ENCODE measurements around the gene PLA2R1.

- TF ChIP-seq CTCF (IDR thresholded peaks at IDR 0.05 in 8 of 11, conservative IDR thresholded peaks at IDR 0.05 in 3 of 11) = no peak
- no peak for TF ChIP-seq POLR2AphosphoS5 (IDR thresholded peaks at IDR 0.05)
- no peak for TF ChIP-seq POLR2A (IDR thresholded peaks at IDR 0.05)
These were observed 168.1 kb downstream of the PLA2R1 start for GRCh38 chr2:159894145-159894838.
